ENCODE data around the gene TTC33.

TTC33 gene

DNA sequence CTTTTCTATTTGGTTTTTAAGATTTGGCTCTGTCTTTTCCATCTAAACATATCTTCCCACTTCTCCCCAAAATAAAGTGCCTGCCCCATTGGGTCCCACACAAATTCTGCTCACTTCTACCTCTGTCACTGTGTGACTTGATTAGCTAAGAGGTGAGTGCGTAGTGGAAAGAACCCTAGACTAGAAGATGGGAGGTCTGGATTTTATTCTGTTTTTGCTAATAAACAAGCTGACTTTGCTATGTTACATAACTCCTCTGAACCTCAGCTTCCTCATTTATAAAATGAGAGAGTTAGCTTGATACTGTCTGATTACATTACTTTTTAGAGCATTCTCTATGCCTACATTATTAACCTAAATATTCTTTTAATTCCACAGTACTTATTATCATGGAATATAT, 127.4 kb downstream of the TTC33 start:
- no peak for DNase-seq (ENCODE audit: low read depth, low spot score)
- no peak overlapping the region for H3K9ac ChIP-seq (ENCODE audit: insufficient read length, low read depth)
- no peaks in the 10 kb centered on the region for H3K27me3 ChIP-seq (ENCODE audit: insufficient read depth, insufficient read length)
- no peak for TF ChIP-seq ZNF274 (IDR thresholded peaks at IDR 0.05; ENCODE audit: low read depth, low read length)
- TF ChIP-seq SUZ12 (IDR thresholded peaks at IDR 0.05; ENCODE audit: extremely low read depth, insufficient read depth, insufficient read length): no peak
- no peaks in the 10 kb centered on the region for H3K4me1 ChIP-seq (ENCODE audit: insufficient read depth, insufficient read length)
- no peaks in the 10 kb centered on the region for H3K9me3 ChIP-seq (ENCODE audit: insufficient read depth, low read length)
- H3K36me3 ChIP-seq (ENCODE audit: insufficient read depth, insufficient read length, low read length): no peaks in the 10 kb centered on the region
- H3K4me3 ChIP-seq (ENCODE audit: insufficient read length, low read depth): no peak overlapping the region

DNA sequence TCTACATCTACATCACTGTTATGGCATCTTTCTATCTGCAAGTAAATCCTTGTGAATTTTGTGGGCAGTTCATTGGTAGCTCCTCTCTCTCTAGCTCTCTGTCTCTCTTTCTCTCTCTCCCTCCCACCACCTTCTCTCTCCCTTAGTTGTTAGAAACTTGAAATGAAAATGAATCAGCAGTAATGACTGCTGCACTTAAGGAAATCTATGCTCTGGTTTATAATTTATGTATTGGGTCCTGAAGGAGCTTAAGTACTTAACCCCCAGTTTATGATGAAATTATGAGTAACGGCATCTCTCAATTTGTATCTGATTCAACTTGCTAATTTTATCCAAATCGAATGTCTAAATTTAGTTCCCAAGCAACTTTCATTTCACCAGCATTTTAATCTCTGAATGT, 128.1 kb downstream of the TTC33 start:
- TF ChIP-seq ZNF274 (IDR thresholded peaks at IDR 0.05; ENCODE audit: low read depth, low read length) (no peak), YY1 (IDR thresholded peaks at IDR 0.05; ENCODE audit: insufficient read depth, insufficient read length) (no peak), SUZ12 (IDR thresholded peaks at IDR 0.05; ENCODE audit: extremely low read depth, insufficient read depth, insufficient read length) (no peak)
- H3K9me3 ChIP-seq (ENCODE audit: insufficient read depth, low read length): no peaks in the 10 kb centered on the region
- DNase-seq (ENCODE audit: low read depth, low spot score): no peak
- H3K4me1 ChIP-seq (ENCODE audit: insufficient read depth, insufficient read length): no peaks in the 10 kb centered on the region
- H3K27me3 ChIP-seq (ENCODE audit: insufficient read depth, insufficient read length): no peaks in the 10 kb centered on the region
- H3K4me3 ChIP-seq (ENCODE audit: insufficient read length, low read depth): no peak overlapping the region
- H3K36me3 ChIP-seq (ENCODE audit: insufficient read depth, insufficient read length, low read length): no peaks in the 10 kb centered on the region
- H3K9ac ChIP-seq (ENCODE audit: insufficient read length, low read depth): no peak overlapping the region

DNA sequence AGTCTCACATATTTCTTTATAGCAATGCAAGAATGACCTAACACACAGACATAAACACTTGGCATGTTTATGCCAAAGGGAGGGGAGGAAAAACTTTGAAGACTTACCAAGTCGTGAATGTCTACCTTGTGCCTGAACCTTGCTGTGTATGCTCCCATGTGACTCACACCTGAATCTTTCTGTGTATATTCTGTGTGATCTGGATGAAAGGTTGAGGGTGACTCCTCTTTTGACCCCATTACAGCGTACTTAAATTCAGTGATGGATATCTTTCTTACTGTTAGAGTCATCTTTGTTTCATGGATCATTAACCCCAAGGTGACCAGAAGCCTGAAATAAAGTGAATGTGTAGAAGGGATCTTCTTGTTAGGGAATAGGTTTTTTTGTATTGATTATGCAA, 129.0 kb downstream of the TTC33 start:
- Histone ChIP-seq H3K4me1 (ENCODE audit: insufficient read depth, insufficient read length) (no peaks in the 10 kb centered on the region), H3K9me3 (ENCODE audit: insufficient read depth, low read length) (no peaks in the 10 kb centered on the region), H3K9ac (ENCODE audit: insufficient read length, low read depth) (no peak overlapping the region), H3K4me3 (ENCODE audit: insufficient read length, low read depth) (no peak overlapping the region), H3K36me3 (ENCODE audit: insufficient read depth, insufficient read length, low read length) (no peaks in the 10 kb centered on the region), H3K27me3 (ENCODE audit: insufficient read depth, insufficient read length) (no peaks in the 10 kb centered on the region)
- TF ChIP-seq ZNF274 (IDR thresholded peaks at IDR 0.05; ENCODE audit: low read depth, low read length): no peak
- TF ChIP-seq SUZ12 (IDR thresholded peaks at IDR 0.05; ENCODE audit: extremely low read depth, insufficient read depth, insufficient read length): no peak
- no peak for TF ChIP-seq YY1 (IDR thresholded peaks at IDR 0.05; ENCODE audit: insufficient read depth, insufficient read length)
- DNase-seq (ENCODE audit: low read depth, low spot score): no peak

DNA sequence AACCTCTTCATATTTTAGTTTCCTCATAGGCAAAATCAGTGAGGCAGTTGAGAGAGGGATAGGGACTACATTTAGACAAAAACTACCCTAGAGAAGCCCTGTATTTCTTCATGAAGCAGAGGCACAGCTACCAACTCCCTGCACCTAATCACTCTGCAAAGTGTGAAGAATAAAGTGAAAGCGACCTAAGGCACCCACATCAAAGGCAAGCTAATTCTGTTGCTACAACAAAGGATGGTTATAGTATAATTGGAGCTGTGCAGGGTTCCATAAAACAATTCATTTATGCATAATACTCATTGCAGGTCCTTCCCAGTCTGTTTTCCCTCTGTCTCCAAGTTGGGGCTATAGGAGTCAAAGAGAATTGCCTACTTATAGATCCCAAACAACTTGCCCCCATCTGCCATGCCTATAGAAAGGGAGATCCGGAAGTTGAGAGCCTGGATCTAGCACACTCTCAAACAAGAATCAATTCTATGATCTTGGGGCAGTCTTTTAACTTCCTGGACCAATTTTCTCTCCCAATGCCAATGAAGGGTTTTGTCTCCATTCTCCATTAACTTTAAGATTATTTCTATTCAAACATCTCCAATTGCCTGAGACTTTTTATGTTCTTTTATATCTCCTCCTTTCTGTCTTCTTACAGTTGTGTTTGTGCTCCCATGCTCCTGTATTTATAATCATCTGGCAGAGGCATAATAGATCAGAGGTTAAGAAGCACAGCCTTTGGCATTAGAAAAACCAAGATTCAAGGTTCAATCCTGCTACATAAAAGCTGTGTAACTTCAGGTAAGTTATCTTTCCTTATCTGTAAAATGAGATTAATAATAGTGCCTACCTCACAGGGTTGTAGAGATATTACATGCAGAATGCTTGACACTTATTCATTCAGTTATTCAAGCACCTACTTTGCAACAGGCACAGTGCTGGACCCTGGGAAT, 132.0 kb downstream of the TTC33 start:
- Histone ChIP-seq H3K9ac (ENCODE audit: insufficient read length, low read depth) (no peak overlapping the region), H3K27me3 (ENCODE audit: insufficient read depth, insufficient read length) (no peaks in the 10 kb centered on the region), H3K9me3 (ENCODE audit: insufficient read depth, low read length) (no peaks in the 10 kb centered on the region), H3K36me3 (ENCODE audit: insufficient read depth, insufficient read length, low read length) (no peaks in the 10 kb centered on the region), H3K4me1 (ENCODE audit: insufficient read depth, insufficient read length) (no peaks in the 10 kb centered on the region), H3K4me3 (ENCODE audit: insufficient read length, low read depth) (no peak overlapping the region)
- TF ChIP-seq SUZ12 (IDR thresholded peaks at IDR 0.05; ENCODE audit: extremely low read depth, insufficient read depth, insufficient read length): no peak
- TF ChIP-seq YY1 (IDR thresholded peaks at IDR 0.05; ENCODE audit: insufficient read depth, insufficient read length): no peak
- no peak for TF ChIP-seq ZNF274 (IDR thresholded peaks at IDR 0.05; ENCODE audit: low read depth, low read length)
- no peak for DNase-seq (ENCODE audit: low read depth, low spot score)

DNA sequence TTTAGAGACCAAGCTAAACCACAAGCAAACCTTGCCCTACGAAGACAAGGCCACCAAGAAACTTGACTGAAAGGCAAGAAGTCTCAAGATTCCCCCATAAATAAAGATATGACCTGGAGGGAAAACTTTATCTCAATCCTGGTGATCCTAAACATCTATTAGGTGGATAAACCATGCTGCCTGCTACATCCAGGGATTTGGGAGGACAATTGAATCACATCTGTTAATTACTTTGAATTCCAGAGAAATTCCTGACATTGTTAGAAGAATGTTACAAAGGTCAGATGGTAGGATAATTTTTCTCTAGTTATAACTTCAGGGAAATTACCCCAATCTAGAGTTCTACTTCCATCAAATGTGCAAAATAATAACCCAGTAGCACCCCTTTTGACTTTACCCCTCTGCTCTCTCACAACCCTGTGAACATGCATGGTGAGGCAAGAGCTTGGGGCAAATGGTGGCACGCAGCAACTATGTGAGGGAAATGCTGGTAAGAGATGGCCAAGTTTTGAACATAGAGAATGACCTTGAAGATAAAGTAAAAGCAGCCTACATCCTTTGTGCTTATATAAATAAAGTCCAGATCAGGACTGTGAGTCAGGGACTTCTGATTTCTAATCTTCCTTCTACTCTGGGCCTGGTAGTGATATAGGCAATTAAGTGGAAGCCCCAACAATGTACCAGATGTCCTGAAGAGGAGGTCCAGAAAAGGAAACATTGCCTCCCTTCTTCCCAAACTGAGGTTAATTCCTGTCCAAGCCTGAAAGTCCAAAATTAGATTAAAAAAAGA, 133.1 kb downstream of the TTC33 start:
- Histone ChIP-seq H3K9ac (ENCODE audit: insufficient read length, low read depth) (no peak overlapping the region), H3K36me3 (ENCODE audit: insufficient read depth, insufficient read length, low read length) (no peaks in the 10 kb centered on the region), H3K27me3 (ENCODE audit: insufficient read depth, insufficient read length) (no peaks in the 10 kb centered on the region), H3K9me3 (ENCODE audit: insufficient read depth, low read length) (no peaks in the 10 kb centered on the region), H3K4me1 (ENCODE audit: insufficient read depth, insufficient read length) (no peaks in the 10 kb centered on the region), H3K4me3 (ENCODE audit: insufficient read length, low read depth) (no peak overlapping the region)
- TF ChIP-seq ZNF274 (IDR thresholded peaks at IDR 0.05; ENCODE audit: low read depth, low read length) (no peak), YY1 (IDR thresholded peaks at IDR 0.05; ENCODE audit: insufficient read depth, insufficient read length) (no peak), SUZ12 (IDR thresholded peaks at IDR 0.05; ENCODE audit: extremely low read depth, insufficient read depth, insufficient read length) (no peak)
- no peak for DNase-seq (ENCODE audit: low read depth, low spot score)

DNA sequence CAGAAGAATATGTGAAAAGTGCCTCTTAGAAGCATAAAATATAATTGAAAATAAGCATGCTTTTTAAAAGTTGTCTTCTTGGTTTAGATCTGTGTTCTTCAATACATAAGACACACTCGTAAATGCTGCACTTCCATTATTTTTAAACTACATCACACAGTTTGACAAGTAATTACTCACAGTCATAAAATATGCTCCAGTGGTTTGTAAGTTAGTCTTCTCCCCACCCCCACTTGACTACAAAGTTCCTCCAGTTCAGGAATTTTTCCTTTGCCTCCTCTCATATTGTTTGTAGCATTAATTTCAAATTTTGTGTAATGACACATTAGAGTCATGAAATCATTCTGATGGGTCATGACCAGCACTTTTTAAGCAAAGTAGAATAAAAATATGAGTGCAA, 136.3 kb downstream of the TTC33 start:
- no peaks in the 10 kb centered on the region for H3K36me3 ChIP-seq (ENCODE audit: insufficient read depth, insufficient read length, low read length)
- no peaks in the 10 kb centered on the region for H3K27me3 ChIP-seq (ENCODE audit: insufficient read depth, insufficient read length)
- no peak for DNase-seq (ENCODE audit: low read depth, low spot score)
- no peaks in the 10 kb centered on the region for H3K4me1 ChIP-seq (ENCODE audit: insufficient read depth, insufficient read length)
- H3K9ac ChIP-seq (ENCODE audit: insufficient read length, low read depth): no peak overlapping the region
- H3K4me3 ChIP-seq (ENCODE audit: insufficient read length, low read depth): no peak overlapping the region
- no peaks in the 10 kb centered on the region for H3K9me3 ChIP-seq (ENCODE audit: insufficient read depth, low read length)
- TF ChIP-seq SUZ12 (IDR thresholded peaks at IDR 0.05; ENCODE audit: extremely low read depth, insufficient read depth, insufficient read length) (no peak), ZNF274 (IDR thresholded peaks at IDR 0.05; ENCODE audit: low read depth, low read length) (no peak), YY1 (IDR thresholded peaks at IDR 0.05; ENCODE audit: insufficient read depth, insufficient read length) (no peak)

DNA sequence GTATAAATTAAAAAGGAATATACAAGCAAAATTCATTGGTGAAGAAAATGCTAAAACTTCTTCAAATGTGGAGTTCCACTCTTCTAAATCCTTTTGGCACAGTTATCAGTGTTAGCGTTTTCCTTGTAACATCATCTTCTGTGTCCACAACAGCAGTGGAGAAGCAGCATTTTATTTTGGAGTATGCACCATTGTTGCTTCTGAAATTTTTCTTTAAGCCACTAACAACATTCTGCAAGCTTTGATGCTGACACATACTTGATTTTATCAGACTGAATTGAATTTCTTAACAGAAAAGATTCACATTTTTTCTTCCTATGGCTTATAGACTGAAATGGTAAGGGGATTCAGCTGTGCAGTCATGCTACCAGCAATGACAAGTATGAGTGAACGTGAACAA, 136.8 kb downstream of the TTC33 start:
- H3K36me3 ChIP-seq (ENCODE audit: insufficient read depth, insufficient read length, low read length): no peaks in the 10 kb centered on the region
- H3K4me1 ChIP-seq (ENCODE audit: insufficient read depth, insufficient read length): no peaks in the 10 kb centered on the region
- no peak overlapping the region for H3K9ac ChIP-seq (ENCODE audit: insufficient read length, low read depth)
- TF ChIP-seq SUZ12 (IDR thresholded peaks at IDR 0.05; ENCODE audit: extremely low read depth, insufficient read depth, insufficient read length) (no peak), YY1 (IDR thresholded peaks at IDR 0.05; ENCODE audit: insufficient read depth, insufficient read length) (no peak), ZNF274 (IDR thresholded peaks at IDR 0.05; ENCODE audit: low read depth, low read length) (no peak)
- DNase-seq (ENCODE audit: low read depth, low spot score): no peak
- H3K27me3 ChIP-seq (ENCODE audit: insufficient read depth, insufficient read length): no peaks in the 10 kb centered on the region
- H3K9me3 ChIP-seq (ENCODE audit: insufficient read depth, low read length): no peaks in the 10 kb centered on the region
- H3K4me3 ChIP-seq (ENCODE audit: insufficient read length, low read depth): no peak overlapping the region

Measured in NT2/D1 (cell line).